ENCODE data around the gene PIK3R1. TPM values are rescaled to one million over a fixed set of nuclear protein-coding genes. Genes with fewer than 3 reads are reported as not detected.

The PIK3R1 gene
- total RNA-seq, 1 donor from 2014 or later, result 128 TPM

GRCh38 chr5:68267066-68267465 lies 51.5 kb downstream of the PIK3R1 start:
- FAIRE-seq, result no peak
- DNase-seq (ENCODE audit: low spot score in 2 of 2), result no peak

DNA sequence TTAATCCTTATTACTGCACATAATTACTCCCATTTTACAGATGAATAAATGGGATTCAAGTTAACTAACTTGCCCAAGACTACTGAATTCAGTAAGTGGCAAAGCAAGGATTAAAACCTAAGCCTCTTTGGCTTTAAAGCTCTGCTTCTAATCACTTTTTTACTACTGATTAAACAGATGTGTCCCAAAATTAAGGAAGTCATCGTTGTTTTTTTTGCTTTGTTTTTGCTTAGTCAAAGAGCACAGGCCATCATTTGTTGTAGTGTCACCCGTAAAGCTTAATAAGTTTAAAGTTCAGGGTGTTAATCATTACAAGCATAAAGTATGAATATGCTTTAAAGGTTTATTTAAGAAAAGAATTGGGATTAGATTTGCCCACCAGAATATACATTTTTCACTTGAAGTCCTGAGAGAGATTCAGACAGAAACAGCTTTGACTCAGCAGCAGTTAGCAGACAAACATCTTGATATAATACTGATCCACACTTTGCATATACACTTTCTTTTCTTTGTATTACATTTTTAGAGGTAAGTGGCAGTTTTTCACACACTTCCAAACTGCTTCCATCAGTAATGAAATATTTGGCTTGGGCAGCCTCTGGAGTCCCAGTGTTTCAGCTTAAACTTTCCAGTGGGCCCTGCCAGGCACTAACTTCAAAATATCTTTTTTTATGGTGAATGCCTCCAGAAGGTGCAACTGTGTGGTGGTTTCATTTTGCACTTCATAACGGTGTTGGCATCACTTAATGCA lies 52.7 kb downstream of the PIK3R1 start:
- no peak for FAIRE-seq
- DNase-seq (ENCODE audit: low spot score in 2 of 2), result no peak

DNA sequence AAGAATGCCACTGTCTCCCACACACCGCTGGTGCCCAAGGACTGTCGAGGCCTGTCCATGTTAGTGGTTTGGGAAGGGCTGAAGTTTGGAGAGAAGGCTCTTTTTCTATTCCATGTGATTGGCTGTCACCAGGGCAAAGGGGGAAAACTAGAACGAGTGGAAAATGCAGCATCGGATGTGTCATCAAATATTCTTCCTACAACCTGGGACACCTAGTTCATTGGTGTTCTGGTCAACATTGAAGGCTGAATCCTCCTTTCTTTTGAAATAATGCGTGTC lies 53.2 kb downstream of the PIK3R1 start:
- no peak for DNase-seq (ENCODE audit: low spot score in 2 of 2)
- FAIRE-seq, result no peak

- FAIRE-seq (no peak), DNase-seq (ENCODE audit: low spot score in 2 of 2) (no peak)
Measured at GRCh38 chr5:68269820-68270219, 54.3 kb downstream of the PIK3R1 start.

DNA sequence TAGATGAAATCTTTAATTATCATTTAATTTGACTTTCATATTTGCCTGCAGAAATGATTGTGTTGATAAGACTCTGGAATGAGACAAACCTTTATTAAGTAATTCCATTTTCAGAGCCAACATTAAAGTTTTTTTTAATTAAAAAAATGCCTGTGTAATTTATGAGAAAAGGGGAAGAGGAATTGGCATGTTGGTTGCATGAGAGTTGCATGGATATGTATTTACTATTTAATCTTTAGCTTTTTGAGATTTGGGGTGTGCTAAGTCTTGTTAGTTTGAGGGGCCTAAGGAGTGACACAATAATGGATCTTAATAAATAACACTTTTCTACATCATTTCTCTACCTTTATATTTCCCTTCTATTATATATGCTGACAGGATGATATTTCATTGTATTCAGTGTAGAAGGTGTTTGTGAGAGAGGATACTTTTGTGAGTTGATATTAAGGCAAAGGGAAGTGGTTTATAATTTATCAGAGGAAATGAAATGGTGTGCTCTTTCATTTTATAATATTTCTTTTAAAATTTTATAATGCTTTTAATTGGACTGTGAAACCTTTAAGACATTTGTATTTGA lies 54.9 kb downstream of the PIK3R1 start:
- no peak for DNase-seq (ENCODE audit: low spot score in 2 of 2)
- no peak for FAIRE-seq

GRCh38 chr5:68271124-68271523 lies 55.6 kb downstream of the PIK3R1 start:
- FAIRE-seq, result no peak

GRCh38 chr5:68272289-68272688 lies 56.7 kb downstream of the PIK3R1 start:
- DNase-seq (ENCODE audit: low spot score in 2 of 2) (no peak), FAIRE-seq (peak; percentile 95)

More at GRCh38 chr5:68271124-68271523, 55.6 kb downstream of the PIK3R1 start:
- no peak for DNase-seq (ENCODE audit: low spot score in 2 of 2)

DNA sequence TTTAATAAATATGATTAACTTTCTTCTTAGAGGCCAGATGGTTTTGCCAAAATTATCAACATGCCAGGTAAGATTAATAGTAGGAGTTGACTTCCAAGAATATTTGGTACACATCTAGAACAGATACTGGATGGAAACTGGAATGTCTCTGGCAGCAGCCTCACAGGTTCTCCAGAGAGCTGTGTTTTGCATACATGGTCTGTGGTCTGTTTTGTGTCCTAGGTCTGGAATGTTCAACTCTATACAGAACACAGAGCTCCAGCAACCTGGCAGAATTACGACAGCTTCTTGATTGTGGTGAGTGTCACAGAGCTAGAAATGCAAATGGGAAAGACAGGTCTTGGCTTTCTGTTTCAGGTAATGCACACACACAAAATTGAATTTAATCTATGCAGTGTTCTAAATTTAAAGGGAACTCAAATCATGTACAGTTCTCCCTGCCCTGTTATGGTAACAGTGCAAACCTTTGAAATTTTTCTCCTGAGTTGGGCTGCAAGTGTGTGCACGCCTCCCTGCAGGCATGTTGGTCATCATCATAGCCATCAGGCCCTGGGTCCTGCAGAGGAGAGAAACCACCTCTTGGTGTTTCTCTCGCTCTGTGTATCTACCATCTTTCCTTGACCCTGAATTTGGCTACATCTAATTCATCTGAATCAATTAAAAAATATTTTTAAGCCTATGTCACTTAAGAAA lies 58.3 kb downstream of the PIK3R1 start:
- FAIRE-seq, result no peak
- DNase-seq (ENCODE audit: low spot score in 2 of 2), result no peak

DNA sequence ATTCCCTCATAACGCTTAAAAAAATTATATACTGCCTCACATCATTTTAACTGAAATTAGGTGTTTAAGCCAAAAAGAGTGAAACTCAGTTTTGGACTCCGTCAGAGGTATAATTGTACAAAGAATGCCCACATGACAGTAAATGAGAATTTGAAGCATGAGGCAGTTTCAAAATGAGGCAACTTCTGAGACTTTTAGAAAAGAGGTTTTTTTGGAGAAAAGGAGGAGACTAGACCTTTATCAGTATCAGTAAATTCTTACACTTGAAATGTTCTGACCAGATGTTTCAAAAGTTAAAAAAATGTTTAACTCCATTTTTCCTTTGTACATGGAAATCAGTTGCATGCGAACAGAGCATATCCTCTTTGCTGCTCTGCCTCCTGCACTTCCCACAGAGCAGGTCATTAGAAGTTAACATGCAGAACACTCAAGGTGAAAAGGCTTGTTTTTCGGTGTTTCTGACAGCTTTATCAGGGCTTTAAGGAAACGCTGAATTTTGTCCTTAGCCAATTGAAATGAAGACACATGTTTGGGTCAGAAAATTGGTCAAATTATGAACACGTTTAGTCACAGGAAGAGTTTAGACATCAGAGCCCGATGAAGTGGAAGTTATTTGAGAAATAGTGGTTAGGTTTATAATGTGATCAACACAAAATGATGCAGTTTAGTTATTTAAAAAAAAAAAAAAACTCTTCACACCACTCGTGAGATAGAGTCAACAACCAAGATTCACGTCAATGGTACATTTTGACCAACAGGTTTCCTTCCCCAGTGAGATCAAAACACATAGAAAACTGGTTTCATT lies 59.5 kb downstream of the PIK3R1 start:
- FAIRE-seq, result no peak
- DNase-seq (ENCODE audit: low spot score in 2 of 2), result no peak

GRCh38 chr5:68276740-68277139 lies 61.2 kb downstream of the PIK3R1 start:
- no peak for FAIRE-seq
- no peak for DNase-seq (ENCODE audit: low spot score in 2 of 2)

GRCh38 chr5:68277431-68277830 lies 61.9 kb downstream of the PIK3R1 start:
- FAIRE-seq, result no peak
- no peak for DNase-seq (ENCODE audit: low spot score in 2 of 2)

DNA sequence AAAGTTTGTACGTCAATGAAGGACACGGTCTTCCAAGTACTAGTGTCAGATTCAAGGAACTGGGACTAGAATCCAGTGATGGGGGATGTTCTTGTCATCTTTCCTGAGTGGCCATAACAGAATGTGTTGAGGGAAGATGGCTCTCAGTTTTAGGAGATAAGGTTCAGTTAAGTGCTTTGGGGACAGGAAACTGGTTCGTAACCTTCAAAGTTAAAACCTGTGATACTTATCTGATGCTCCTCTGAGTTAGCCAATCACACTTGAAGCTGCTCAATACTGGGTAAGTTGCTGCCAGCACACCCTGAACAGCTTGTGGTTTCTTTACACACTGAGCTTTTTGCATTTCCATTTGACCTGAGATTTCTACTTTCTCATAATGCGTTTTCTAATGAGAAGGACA lies 64.4 kb downstream of the PIK3R1 start:
- DNase-seq (ENCODE audit: low spot score in 2 of 2) (no peak), FAIRE-seq (no peak)

DNA sequence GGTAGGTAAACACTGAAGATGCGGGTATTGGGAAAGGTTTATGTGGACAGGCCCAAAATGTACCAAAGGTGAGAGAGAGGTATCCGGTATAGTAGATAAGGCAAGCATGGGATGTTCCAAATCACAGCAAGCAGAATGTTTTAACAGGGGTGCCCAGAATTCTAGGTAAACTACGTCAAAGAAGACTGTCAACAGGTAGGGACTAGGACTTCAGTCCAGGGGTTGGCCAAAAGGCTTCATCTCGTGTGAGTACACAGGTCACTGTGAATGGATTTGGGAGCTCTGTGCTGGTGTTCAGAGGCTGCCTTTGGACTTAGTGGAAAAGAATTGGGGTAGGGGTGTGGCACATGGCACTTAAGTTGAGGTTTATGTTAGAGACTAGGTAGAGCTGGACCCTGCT lies 66.4 kb downstream of the PIK3R1 start:
- DNase-seq (ENCODE audit: low spot score in 2 of 2) (no peak), FAIRE-seq (no peak)

DNA sequence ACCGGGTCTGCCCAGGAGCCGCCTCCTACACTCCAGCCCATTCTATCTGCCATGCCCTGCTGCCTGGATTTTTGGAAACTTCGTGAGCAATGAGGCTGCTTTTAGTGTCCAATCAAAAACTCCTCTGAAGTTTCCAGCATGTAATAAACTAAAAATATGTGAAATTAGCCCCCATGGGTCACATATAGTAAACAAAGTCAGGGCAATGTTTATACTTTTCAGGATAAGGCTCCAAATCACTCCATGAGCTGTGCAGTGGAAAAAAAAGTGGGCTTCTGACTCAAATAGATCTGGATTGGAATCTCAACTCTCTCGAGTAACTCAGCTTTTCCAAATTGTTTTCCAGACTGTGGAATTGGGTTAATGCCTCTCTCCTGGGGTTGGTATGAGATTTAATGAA lies 68.2 kb downstream of the PIK3R1 start:
- DNase-seq (ENCODE audit: low spot score in 2 of 2), result no peak
- no peak for FAIRE-seq

- DNase-seq (ENCODE audit: low spot score in 2 of 2), result no peak
- FAIRE-seq, result no peak
Measured at GRCh38 chr5:68285075-68285840, 69.7 kb downstream of the PIK3R1 start.

- DNase-seq (ENCODE audit: low spot score in 2 of 2) (peak in 1 of 2 donors; percentile 21), FAIRE-seq (peak; percentile 56)
Measured at GRCh38 chr5:68285851-68286611, 70.5 kb downstream of the PIK3R1 start.

- no peak for FAIRE-seq
- DNase-seq (ENCODE audit: low spot score in 2 of 2), result no peak
Measured at GRCh38 chr5:68286612-68286912, 71.0 kb downstream of the PIK3R1 start.

DNA sequence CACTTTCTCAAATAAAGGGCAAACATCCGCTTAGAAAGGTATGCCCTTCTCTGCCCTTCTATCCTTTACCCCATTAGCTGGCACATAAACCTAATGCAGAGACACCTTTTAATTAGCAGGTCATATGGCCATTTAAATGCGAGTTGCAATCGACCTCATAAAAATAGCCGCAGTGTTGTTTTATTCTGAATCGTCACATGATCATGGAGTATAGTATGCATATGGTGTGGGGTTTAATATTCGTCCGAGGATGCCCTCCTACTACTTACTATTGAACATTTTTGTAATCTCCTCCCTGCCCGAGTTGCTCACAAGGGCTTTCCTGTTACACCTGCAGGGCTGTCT lies 72.0 kb downstream of the PIK3R1 start:
- no peak for DNase-seq (ENCODE audit: low spot score in 2 of 2)
- FAIRE-seq, result no peak

DNA sequence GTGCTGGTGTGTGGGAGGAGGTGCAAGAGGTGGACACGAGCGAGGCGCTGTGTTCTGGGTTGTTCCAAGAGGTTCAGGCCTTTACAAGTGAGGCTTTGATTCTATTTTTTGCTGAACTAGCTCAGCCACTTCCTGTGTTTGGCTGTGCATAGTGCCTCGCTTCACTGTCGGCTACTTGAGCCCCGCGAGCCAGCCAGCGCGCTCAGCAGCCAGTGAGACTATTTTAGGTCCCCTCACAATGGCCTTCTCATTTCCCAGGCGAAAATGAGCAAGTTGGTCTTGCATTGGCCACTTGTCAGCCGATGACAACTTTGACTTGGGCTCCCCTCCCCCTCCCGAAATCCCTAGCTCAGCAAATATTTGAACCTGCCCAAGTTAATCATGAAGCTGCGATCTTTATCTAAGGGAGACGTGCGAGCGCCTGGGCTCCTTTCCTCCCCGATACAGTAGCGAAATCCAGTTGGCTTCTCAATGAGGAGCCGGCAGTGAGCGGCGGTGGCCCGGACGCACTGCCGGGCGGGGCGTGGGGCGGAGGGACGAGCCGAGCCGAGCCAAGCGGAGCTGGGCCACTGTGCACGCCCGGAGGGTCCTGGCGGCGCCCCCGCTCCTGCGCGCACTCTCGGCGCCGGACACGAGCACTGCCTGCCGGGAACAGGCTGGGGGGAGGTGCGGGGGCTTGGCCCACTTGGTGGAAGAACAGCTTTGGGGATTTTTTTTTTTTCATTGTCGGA lies 72.6 kb downstream of the PIK3R1 start:
- no peak for FAIRE-seq

More for the DNA sequence above, 72.6 kb downstream of the PIK3R1 start:
- DNase-seq (ENCODE audit: low spot score in 2 of 2), result peak; percentile 47 to 73

Measured in frontal cortex (tissue), 4 donors.